K562 (cell line): ENCODE measurements around the gene WDR91.

ENCODE experiments used
- CEBPB ChIP-seq: fragments of 450-650 bp; IDR thresholded peaks from 2 replicates; pipeline ENCODE4 v1.6.1; 2016; ENCODE audit warnings: missing genetic modification characterization, missing compliant biosample characterization
- HDGF ChIP-seq: fragments of 450-650 bp; IDR thresholded peaks from 2 replicates; pipeline ENCODE4 v1.6.1; 2016
- JUND ChIP-seq, 2 experiments: IDR thresholded peaks; 2 replicates in 1 of 2; 3 replicates in 1 of 2; pipeline ENCODE4 v1.6.1; 2011; ENCODE audit warnings: borderline replicate concordance in 2 of 2, low read depth in 2 of 2, low read length in 2 of 2, improper control_type of control experiment in 1 of 2, missing biosample characterization in 1 of 2, missing genetic modification characterization in 1 of 2, missing genetic modification reagents in 1 of 2
- NR1H2 ChIP-seq: sonication (generic); formaldehyde crosslinking; IDR thresholded peaks from 2 replicates; pipeline ENCODE4 v1.4.0; 2020; ENCODE audit warnings: mild to moderate bottlenecking, missing genetic modification reagents
- POLR2A ChIP-seq: fragments of 450-650 bp; conservative IDR thresholded peaks from 2 replicates; pipeline ENCODE4 v1.6.1; 2016
- POLR2AphosphoS5 ChIP-seq: IDR thresholded peaks from 2 replicates; pipeline ENCODE4 v1.6.1; 2011; ENCODE audit warnings: mild to moderate bottlenecking, low read depth, low read length, moderate library complexity; ENCODE audit not compliant: control insufficient read depth, insufficient read depth
- UBTF ChIP-seq, 2 experiments: IDR thresholded peaks; 2 replicates each; pipeline ENCODE4 v1.6.1; 2012; ENCODE audit warnings: improper control_type of control experiment in 2 of 2, low read depth in 2 of 2, low read length in 2 of 2, borderline replicate concordance in 1 of 2
- ZNF830 ChIP-seq: fragments of 250-450 bp; sonication (Bioruptor Pico); IDR thresholded peaks from 2 replicates; pipeline ENCODE4 v1.5.0; 2021; ENCODE audit warnings: mild to moderate bottlenecking
- TF ChIP-seq, protein P1 (sequence below): fragments of 250-450 bp; sonication (Bioruptor Pico); IDR thresholded peaks from 2 replicates; pipeline ENCODE4 v1.8.0; 2021; ENCODE audit warnings: moderate library complexity, mild to moderate bottlenecking, inconsistent platforms
- TF ChIP-seq, protein P2 (sequence below): fragments of 250-450 bp; sonication (Bioruptor Pico); IDR thresholded peaks from 2 replicates; pipeline ENCODE4 v1.8.0; 2022; ENCODE audit warnings: moderate library complexity, mild to moderate bottlenecking, inconsistent platforms
- TF ChIP-seq, protein P3 (sequence below): fragments of 450-650 bp; IDR thresholded peaks from 2 replicates; pipeline ENCODE4 v1.6.1; 2016; ENCODE audit warnings: mild to moderate bottlenecking

- TF ChIP-seq CEBPB (tag) = no peak
- no peak for TF ChIP-seq POLR2A
- TF ChIP-seq UBTF (IDR thresholded peaks at IDR 0.05; ENCODE audit: borderline replicate concordance in 1 of 2, low read depth in 2 of 2, low read length in 2 of 2) = no peak
- no peak for TF ChIP-seq POLR2AphosphoS5
- TF ChIP-seq ZNF830 = no peak
- TF ChIP-seq, protein P1, sequence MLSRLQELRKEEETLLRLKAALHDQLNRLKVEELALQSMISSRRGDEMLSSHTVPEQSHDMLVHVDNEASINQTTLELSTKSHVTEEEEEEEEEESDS (CRISPR knock-in tag) = no peak
- no peak for TF ChIP-seq NR1H2 (CRISPR knock-in tag)
- TF ChIP-seq, protein P2, sequence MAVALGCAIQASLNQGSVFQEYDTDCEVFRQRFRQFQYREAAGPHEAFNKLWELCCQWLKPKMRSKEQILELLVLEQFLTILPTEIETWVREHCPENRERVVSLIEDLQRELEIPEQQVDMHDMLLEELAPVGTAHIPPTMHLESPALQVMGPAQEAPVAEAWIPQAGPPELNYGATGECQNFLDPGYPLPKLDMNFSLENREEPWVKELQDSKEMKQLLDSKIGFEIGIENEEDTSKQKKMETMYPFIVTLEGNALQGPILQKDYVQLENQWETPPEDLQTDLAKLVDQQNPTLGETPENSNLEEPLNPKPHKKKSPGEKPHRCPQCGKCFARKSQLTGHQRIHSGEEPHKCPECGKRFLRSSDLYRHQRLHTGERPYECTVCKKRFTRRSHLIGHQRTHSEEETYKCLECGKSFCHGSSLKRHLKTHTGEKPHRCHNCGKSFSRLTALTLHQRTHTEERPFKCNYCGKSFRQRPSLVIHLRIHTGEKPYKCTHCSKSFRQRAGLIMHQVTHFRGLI (CRISPR knock-in tag) = no peak
- no peak for TF ChIP-seq HDGF
- TF ChIP-seq, protein P3, sequence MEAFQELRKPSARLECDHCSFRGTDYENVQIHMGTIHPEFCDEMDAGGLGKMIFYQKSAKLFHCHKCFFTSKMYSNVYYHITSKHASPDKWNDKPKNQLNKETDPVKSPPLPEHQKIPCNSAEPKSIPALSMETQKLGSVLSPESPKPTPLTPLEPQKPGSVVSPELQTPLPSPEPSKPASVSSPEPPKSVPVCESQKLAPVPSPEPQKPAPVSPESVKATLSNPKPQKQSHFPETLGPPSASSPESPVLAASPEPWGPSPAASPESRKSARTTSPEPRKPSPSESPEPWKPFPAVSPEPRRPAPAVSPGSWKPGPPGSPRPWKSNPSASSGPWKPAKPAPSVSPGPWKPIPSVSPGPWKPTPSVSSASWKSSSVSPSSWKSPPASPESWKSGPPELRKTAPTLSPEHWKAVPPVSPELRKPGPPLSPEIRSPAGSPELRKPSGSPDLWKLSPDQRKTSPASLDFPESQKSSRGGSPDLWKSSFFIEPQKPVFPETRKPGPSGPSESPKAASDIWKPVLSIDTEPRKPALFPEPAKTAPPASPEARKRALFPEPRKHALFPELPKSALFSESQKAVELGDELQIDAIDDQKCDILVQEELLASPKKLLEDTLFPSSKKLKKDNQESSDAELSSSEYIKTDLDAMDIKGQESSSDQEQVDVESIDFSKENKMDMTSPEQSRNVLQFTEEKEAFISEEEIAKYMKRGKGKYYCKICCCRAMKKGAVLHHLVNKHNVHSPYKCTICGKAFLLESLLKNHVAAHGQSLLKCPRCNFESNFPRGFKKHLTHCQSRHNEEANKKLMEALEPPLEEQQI = no peak
- TF ChIP-seq JUND (IDR thresholded peaks at IDR 0.05; ENCODE audit: borderline replicate concordance, low read depth, low read length) = no peak
- TF ChIP-seq JUND (tag; IDR thresholded peaks at IDR 0.05; ENCODE audit: borderline replicate concordance, low read depth, low read length) = no peak
Observed at GRCh38 chr7:135189961-135190360, 21.4 kb downstream of the WDR91 start.
